GM19372 (cell line): ENCODE measurements around the gene UBALD2.
"Not testable (repeated sequence)": the region's sequence is repeated elsewhere in the genome, so short reads cannot be mapped to it uniquely, and the experiment has no call there.

Source experiments
- ATAC-seq: cut with Tn5 transposase; IDR thresholded peaks from one replicate; pipeline ENCODE4 v1.9.1; 2021; ENCODE audit warnings: mild to moderate bottlenecking, low read depth, moderate library complexity; ENCODE audit not compliant: unreplicated experiment

Gene UBALD2

GRCh38 chr17:76264755-76265623, at the start of gene UBALD2:
UBALD2 (plus strand) TSS chr17:76265348; CDS start chr17:76265506, 158 bp downstream.
- peak; percentile 85 for ATAC-seq

DNA sequence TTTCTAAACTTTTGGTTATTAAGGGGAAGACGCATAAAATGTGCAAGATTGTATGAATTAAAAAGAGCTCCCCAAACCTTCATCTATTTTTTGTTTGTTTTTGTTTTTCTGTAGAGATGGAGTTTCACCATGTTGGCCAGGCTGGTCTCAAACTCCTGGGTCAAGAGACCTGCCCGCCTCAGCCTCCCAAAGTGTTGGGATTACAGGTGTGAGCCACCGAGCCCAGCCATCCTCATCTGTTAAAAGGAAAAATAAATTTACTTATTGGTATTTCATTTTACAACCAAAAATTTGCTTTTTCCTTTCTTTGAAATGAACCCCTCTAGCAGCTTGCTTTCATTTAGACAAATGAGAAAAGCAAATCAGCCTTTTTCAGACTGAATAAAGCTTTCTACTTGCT, 48.1 kb upstream of the UBALD2 start:
- no peak for ATAC-seq

DNA sequence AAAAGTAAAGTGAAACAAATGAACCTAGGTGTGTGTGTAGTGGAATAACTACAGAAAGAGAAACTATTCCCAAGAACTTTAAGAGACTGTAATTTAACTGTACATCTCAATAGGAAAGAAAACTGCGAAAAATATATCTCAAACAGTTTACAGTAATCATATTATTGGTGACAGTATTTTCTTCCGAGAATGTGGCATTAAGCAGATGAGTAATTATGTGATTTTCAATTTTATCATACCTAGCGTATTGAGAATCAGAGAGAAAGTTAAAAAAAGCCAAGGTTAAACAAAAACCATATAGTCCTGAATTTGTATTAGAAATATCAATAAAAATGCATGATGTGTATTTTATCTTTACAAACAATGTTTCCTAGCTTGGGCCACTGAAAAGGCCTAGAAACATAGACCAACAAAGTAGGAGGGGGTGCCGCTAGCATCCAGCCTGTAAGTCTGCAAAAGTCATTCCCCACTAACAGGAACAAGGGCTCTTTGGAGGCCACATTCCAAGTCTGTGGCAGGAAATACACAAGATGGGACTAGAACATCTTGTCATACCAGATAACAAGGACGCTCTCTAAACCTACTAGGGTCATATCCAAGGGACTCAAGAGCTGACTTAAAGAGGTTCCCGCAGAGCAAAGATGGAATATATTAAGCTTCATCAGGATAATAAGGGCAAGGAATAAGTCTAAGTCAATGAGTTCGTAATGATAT, 45.3 kb upstream of the UBALD2 start:
- no peak for ATAC-seq

DNA sequence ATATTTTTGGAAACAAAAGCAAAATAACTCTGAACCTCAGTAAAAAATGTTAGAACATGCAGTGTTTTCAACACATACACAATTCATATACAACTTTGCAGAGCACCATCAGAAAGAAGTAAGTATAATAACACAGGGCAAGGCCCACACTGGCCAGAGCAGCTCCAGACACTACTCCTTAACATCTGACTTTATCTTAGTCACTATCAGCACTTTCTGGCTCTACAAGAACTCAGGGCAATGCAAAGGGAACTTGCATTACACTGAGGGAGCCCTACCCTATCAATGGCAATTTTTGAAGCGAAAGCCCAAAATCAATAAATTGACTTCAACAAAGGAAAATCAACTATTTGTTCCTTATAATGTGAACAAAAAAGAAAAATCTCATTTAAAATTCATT, 41.3 kb upstream of the UBALD2 start:
- ATAC-seq: no peak

- not testable (repeated sequence) for ATAC-seq
These were observed 39.6 kb upstream of the UBALD2 start for GRCh38 chr17:76225373-76226086.

GRCh38 chr17:76226749-76227148, 38.4 kb upstream of the UBALD2 start:
- ATAC-seq: not testable (repeated sequence)

DNA sequence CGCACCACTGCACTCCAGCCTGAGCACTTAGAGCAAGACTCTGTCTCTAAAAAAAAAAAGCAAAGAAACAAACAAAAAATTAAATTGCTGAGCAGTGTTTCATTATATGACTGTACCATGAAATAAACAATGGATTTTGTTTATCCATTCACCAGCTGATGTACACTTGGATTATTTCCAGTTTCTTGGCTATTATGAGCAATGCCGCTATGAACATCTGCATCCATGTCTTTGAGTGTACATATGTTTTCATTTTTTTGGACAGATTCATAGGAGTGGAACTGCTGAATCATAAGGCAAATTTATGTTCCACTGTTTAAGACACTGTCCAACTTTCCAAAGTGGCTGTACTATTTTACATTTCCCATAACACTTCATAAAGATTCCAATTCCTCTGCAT, 32.8 kb upstream of the UBALD2 start:
- ATAC-seq: no peak

DNA sequence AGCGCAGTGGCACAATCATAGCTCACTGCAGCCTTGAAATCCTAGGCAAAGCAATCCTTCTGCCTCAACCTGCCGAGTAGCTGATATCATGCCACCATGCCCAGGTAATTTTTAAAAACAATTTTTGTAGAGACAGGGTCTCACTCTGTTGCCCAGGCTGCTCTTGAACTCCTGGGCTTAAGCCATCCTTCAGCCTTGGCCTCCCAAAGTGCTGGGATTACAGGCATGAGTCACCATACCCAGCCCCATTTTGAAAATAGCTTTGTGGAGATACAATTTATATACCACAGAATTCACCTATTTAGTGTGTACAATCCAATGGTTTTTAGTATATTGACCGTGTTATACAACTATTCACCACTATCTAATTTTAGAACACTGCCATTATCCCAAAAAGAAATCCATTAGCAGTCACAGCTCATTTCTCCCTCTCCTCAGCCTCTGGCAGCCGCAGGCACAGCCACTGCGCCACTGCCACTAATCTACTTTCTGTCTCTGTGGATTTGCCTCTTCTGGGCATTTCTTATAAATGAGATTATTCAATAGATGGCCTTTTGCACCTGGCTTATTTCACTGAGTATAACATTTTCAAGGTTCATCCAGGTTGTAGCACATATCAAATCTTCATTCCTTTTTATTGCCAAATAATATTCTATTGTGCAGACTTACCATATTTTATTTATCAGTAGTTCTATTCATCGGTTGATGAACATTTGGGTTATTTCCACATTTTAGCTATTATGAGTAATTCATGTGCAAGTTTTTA, 31.4 kb upstream of the UBALD2 start:
- ATAC-seq: no peak

- ATAC-seq: no peak
These were observed 30.8 kb upstream of the UBALD2 start for GRCh38 chr17:76234354-76234679.

- no peak for ATAC-seq
These were observed 29.3 kb upstream of the UBALD2 start for GRCh38 chr17:76235883-76236282.

DNA sequence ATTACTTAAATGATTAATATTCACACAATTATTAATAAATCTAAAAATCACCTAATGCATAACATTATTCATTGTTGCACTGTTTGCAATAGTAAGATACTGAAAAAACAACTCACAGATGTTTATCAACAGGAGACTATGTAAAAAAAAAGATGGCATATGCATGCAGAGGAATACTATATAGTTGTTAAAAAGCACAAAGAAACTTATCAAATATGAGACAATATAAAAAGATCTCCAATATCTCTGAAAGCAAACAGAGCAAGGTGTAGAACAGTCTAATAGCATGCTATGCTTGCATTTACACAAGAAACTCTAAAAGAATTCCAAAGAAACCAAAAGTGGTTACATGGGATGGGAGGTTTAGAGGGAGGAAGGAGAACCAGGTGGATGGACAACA, 28.5 kb upstream of the UBALD2 start:
- no peak for ATAC-seq

GRCh38 chr17:76237859-76238313, 27.3 kb upstream of the UBALD2 start:
- ATAC-seq: no peak

DNA sequence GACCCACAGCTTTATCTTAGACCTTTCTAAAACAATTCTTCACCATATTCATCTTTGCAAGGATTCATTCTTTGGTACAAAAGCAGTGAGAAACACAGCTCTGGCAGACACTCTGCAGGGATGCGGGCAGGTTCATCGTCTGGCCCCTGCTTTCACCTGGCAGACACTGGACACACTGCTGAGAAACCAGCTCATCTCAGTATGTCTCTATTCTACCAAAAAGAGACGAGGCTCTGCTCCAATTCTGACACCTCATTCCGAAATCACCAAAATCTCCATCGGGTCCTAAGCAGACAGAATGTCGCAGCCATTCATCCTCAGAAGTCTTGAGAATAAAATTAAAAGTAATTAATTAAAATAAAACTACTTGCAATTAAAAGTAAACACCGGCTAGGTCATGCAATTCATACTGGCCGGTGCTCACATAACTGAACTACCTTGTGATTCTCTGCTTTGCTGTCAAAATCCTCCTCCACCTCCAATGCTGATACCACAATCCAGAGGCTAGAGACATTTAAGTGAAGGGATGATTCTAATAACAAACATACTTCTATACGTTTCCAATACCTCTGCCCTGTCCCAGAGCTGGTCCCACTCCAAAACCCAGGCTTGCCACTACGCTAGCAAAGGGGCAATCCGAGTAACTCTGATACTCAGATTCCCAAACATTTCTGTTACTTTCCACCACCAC, 26.2 kb upstream of the UBALD2 start:
- no peak for ATAC-seq

- peak; percentile 7 for ATAC-seq
These were observed 25.4 kb upstream of the UBALD2 start for GRCh38 chr17:76239538-76240274.

DNA sequence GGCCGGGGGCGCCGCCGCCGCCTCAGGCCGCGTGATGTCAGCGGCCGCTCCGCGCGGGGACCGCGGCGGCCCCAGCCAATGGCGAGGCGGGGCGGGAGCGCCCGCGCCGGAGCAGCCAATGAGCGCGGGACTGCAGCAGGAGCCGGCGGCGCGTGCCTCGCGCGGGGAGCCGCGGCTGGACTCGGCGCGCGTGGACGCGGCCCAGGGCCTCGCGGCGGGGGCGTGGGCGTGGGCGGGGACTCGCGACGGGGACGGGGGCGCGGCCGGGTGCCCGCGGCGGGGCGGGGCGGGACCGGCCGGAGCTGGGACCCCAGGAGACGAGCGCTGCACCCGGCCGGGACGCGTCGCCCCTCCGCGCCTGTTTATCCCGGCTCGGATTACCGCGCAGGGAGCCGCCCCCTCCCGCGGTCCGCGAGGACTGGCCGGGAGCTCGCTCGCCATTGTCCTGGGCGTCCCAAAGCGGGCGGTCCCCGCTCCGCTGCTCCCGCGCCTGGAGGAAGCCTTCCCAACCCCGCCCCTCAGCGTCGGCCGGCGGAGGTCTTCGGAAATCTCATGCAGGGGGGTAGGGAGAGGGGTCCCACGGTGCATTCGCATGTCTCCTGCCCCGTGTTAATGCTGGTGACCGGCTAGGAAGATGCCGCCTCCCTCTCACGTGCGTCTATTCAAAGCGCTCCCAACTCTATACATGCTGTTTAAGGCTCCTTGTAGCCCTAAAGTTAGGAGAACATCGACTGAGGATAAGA, 24.5 kb upstream of the UBALD2 start, which contains the start of gene RNF157:
Gene RNF157, minus strand, starts transcription at position 33 of the 743 bp plus-strand sequence. CDS start 253 bp downstream, outside the sequence.
- ATAC-seq: peak; percentile 73

- no peak for ATAC-seq
These were observed 24.0 kb upstream of the UBALD2 start for GRCh38 chr17:76241204-76241538.

GRCh38 chr17:76241691-76242255, 23.4 kb upstream of the UBALD2 start:
- no peak for ATAC-seq
